ENCODE measurements around the gene MDGA2.

GRCh38 chr14:47526591-47527244 lies 148.7 kb downstream of the MDGA2 start:
- TF ChIP-seq CTCF (IDR thresholded peaks at IDR 0.05; ENCODE audit: insufficient read depth, low read depth, low read length), result no peak
- no peak for TF ChIP-seq EZH2 (IDR thresholded peaks at IDR 0.05; ENCODE audit: insufficient read depth, low read length)
